CMK (cell line): ENCODE measurements around the gene GNG7.
"Not testable (repeated sequence)": the region's sequence is repeated elsewhere in the genome, so short reads cannot be mapped to it uniquely, and the experiment has no call there.

Experiments used
- DNase-seq: peaks from one replicate; pipeline ENCODE4 v3.0.0-alpha.2; 2010; ENCODE audit warnings: low read depth

GNG7 gene

DNA sequence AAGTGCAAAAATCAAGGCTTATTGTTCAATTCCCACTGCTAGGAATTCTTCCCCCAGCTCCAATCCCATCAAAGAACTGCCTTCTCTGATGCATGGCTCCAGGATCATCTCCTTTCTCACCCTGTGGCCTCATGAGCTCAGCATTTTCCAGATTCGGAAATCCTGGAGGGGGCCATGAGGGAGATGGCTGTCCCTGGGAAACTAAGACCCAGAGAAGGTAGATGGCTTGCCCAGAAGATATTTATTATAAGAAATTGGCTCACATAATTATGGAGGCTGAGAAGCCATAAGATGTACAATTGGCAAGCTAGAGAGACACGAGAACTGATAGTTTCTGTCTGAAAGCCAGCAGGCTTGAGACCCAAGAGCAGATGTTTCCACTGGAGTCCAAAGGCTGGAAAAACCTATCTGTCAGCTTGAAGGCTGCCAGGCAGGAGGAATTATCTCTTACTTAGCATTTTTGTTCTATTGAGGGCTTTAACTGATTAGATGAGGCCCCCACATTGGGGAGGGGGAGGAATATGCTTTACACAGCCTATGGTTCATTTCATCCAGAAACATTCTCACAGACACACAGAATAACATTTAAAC, 168.0 kb downstream of the GNG7 start:
- no peak for DNase-seq

DNA sequence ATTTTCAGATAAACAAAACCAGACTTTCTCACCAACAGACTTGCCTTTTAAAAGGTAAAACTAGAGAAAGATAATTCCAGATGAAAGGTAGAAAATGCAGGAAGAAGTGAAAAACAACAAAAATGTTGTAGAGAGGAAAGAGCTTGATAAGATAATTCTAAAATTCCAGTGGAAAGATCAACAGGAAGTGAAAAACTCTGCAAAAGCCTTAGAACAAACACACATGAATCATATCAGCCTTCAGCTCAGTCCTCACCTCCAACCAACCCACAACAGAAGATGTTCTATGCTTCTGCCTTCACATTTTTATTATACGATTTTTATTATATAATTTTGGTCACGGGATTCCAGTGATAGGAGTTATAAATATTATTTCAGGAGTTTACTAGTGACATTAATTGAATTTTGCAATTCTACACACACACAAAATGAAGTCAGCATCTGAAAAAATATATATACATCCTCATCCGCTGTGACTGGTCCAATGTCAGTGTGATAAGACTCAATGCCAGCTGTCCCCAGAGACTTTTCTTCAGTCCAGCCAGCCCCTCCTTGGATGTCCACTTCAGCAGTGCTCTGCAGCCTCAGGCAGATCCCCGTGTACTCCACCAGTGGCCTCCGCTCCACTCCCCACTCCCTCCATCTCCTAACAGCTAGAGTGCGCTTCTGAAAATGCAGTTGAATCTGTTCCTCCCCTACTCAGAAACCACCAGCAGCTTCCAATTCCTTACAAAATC, 168.6 kb downstream of the GNG7 start:
- no peak for DNase-seq

DNA sequence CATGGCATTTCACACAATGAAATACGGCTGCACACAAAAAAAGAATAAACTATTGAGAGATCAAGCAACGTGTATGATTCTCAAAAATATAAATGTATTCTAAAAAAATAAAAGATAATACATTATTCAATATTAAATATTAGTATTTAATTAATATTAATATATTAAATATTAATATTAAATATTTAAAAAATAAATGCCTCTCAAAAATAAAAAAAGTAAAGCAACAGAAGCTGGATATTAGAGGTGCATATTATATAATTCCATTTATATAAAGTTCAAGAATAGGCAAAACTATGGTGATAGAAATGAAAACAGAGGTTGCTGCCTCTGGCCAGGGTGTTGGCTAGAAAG, 169.4 kb downstream of the GNG7 start:
- no peak for DNase-seq

DNA sequence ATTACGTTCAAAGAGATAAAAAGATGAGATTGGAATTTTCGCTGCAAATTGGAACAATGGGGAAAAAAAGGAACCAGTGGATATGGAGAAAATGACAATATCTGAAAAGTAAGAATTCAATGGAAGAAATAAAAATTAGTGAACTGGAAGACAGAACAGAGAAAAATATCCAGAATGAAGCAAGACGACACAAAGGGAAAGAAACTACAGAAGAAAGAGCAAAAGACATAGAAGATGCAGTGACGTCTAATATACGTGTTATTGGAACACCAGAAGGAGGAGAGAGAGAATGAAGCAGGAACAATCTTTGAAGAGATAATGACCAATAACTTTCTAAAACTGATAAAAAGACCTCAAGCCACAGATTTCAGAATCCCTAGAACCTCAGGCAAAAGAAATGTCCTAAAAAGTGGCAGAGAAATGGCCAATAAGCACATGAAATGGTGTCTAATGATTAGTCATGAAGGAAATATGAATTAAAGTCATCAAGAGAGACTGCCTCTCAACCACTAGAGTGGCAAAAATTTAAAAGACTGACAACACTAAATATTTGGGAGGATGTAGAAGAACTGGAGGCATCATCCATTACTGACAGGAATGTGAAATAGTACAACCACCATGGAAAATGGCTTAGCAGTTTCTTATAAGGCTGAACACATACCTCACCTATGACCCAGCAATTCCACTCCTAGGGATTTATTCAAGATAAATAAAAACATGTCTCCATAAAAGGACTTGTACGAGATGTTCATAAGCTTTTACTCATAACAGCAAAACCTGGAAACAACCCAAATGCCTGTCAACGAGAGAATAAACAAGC, 170.0 kb downstream of the GNG7 start:
- DNase-seq = no peak

DNA sequence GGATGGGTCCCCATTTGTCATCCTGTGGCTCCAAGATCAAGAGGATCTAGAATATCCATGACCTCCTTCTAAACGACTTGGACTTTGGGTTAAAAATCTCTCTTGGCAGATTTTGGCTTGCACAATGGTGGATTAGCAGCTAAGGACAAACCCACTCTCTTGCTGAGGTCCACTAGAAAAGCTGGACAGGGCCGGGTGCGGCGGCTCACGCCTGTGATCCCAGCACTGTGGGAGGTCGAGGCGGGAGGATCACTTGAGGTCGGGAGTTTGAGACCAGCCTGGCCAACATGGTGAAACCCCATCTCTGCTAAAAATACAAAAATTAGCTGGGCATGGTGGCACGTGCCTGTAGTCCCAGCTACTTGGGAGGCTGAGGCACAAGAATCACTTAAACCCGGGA, 172.6 kb downstream of the GNG7 start:
- DNase-seq = not testable (repeated sequence)

DNA sequence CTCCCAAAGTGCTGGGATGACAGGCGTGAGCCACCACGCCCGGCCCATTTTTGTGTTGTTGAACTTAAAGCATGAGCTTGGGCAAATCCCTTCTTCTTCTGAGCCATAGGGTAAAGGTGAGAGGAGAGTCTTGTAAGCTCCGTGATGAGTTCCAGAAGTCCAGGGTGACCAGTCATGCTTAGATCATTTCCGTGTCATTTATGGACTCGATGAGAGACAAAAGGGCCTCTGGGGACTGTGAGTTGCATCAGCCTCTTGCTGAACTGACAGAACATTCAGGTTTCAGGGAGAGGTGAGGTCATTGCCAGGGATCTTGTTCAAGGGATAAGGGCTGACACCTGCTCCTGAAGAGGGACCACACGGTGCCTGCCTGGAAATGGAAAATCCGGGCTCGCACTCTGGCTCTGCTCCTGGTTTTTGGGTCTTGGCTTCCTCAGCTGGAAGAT, 173.0 kb downstream of the GNG7 start:
- no peak for DNase-seq

DNA sequence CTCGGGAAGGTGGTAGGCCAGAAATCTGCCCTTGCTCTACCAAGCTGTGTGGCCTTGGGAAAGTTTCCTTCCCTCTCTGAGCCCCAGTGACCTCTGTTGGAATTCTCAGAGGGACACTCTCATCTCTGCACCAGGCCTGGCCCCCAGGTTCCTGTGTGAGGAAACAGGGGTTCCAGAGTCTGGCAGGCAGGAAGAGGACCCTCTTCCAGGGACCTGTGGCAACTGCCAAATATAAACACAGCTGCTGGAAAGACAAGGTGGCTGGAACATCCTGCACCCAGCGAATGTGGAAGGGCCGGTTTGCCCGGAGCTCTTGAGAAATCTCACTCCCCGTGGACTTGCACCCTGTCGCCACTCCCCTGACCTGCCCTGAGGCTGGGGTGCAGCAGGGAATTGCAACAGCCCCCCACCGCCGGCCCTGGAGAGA, 173.8 kb downstream of the GNG7 start:
- no peak for DNase-seq

DNA sequence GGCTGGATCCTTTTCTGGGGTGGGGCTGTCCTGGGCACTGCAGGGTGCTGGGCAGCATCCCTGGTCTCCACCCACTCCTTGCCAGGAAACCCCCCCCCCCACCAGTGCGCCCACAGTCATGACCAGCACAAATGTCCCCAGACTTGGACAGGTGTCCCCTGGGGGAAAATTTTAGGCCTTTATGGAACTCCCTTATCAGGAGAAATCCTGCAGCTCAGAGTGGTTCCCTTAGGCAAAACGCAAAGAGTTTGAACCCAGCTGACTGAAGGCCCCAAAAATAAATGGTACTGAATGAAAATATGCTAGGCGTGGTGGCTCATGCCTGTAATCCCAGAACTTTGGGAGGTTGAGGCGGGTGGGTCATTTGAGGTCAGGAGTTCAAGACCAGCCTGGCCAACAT, 174.8 kb downstream of the GNG7 start:
- no peak for DNase-seq

DNA sequence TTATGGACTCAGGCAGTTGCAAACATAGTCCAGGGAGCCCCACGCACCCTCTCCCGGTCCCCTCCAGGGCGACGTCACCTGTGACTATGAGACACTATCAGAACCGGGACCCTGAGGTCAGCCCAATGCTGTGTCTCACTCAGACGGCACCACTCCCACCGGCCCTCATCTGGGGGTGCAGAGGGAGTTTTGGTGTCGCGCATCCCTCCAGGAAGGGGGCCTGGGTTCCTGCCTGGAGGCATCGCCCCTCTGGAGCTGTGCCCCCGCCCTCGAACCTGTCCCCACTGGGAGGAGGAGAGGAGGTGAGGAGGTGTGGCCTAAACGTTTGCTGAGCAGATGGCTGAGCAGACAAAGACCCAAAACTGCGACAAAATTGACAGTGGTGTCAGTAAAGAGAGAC, 175.3 kb downstream of the GNG7 start:
- DNase-seq = no peak

DNA sequence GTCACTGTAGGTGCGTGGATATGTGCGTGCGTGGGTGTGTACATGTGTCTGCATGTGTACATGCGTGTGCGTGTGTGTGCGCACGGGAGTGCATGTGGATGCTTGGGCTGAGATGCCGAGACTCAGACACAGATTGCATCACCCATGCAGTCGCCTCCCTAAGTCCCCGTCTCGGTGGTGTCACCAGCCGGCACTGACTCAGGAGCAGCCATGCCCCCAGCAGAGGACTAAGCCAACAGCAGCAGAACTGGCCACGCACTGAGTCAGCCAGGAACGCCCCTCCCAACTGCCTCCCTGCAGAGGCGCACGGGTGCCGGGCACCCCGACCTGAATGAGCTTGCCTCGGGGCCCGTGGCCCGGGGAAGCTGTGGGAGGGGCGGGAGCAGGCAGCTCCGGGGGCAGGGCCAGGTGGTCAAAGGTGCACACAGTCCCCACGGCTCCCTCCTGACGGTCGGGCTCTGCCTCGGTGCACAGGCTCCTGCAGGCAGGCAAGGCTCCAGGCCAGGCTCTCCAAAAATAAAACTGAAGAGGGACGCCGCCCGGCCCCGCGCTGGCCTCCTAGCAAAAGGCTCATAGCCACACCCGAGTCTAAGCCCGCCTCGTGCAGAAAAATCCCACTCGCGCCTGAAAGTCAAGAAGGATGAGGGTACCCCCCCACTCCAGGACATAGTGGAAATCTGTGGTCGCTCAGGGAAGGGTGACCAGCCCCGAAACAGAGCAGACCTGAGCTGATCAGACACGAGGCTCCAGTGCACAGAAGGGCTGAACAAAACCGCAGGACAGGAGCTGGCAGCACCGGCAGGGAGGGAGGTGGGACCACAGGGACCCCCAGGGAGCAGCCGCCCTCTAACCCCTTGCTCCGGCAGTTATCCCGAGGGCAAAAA, 177.4 kb downstream of the GNG7 start:
- DNase-seq = no peak

DNA sequence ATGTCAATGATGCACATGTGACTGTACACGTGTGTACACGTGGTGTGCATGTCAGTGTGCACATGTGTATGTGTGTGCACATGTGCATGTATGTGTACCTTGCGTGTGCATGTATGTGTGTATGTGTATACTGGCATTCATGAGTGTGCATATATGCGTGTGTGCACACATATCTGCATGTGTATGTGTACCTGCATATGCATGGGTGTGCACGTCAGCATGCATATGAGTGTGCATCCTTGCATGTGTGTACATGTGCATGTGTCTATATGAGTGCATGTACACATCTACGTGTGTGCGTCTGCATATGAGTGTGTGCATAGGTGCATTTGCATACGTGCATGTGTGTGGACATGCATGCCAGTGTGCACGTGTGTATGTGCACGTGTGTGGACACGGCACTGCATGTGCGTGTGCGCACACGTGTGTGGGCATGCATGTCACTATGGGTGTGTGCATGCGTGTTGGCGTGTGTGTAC, 178.1 kb downstream of the GNG7 start:
- no peak for DNase-seq

DNA sequence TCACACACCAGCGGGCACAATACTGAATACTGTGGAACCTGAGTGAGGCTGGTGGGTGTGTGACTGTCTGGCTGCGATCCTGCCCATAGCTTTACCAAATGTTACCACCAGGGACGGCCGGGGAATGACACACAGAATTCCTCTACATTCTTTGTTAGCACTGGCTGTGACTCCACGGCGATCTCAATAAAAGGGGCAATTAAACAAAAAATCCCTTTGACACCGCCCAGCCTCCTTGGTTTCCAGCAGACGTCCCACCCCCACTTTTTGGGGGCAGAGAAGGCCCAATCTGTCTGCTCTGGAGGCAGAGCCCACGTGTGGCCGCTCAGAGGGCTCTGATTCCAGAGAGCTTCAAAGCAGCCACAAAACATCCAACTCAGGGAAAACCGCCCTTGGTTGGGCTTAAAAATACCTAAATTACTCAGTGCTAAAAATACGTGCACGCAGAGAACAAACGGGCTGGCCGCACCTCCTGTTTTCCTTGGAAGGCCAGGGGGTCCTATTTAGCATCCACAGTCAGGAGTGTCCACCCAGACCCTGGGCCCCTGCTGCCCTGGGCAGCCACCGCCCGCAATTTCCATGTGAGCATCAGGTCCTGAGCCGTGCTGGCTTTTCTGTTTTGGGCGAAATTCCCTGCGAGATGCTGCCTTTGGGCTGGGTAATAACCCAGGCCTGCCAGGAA, 178.7 kb downstream of the GNG7 start:
- no peak for DNase-seq

DNA sequence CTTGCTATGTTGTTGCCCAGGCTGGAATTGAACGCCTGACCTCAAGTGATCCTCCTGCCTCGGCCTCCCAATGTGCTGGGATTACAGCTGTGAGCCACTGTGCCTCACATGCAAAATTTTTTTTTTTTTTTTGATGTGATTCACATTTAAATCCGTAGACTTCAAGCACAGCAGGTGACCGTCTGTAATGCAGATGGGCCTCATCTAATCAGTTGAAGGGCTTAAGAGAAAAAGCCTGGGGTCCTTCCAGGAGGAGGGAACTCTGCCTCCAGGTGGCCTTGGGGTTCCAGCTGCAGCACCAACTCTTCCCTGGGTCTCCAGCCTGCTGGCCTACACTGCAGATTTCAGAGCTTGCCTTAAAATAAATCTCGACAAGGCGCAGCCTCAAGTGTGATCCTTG, 183.0 kb downstream of the GNG7 start:
- DNase-seq = no peak

DNA sequence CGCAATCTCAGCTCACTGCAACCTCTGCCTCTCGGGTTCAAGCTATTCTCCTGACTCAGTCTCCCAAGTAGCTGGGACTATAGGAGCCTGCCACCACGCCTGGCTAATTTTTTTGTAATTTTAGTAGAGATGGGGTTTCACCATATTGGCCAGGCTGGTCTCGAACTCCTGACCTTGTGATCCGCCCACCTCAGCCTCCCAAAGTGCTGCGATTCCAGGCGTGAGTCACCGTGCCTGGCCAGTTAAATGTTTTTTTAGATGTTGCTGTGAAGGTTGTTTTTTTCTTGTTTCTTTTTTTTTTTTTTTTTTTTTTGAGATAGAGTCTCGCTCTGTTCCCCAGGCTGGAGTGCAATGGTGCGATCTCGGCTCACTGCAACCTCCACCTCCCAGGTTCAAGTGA, 183.6 kb downstream of the GNG7 start:
- not testable (repeated sequence) for DNase-seq

DNA sequence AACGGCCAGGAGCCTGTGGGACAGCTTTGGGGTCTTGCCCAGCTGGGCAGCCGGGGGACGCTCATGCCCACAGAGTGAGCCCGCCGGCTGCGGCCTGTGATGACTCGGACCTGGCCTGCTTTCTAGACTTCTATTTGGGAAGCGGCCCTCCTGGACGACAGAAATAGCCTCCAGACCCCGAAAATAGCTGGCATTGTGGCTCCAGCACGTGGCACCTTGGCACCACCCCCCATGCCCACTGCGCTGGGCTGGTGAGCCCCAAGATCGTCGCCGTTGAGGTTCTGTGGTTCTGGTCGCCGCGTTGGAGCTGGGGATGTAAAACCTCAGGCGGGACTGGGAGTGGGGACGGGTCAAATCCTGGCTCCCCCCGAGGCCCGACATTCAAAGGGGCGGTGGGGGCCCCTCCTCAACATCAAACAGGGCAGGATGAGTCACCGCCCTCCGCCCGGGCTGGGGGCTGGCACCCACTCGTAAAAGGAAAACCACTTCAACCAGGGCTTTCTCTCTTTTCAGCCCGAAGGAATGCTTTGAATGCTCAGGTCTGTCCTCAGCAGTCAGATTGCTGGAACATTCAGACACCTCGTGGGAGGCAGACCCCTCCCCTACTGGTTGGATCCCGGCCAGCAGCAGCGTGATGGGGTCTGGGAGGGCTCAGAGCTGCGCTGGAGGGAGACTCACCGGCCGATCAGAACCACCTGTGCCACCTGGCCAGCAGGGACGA, 184.5 kb downstream of the GNG7 start:
- no peak for DNase-seq

DNA sequence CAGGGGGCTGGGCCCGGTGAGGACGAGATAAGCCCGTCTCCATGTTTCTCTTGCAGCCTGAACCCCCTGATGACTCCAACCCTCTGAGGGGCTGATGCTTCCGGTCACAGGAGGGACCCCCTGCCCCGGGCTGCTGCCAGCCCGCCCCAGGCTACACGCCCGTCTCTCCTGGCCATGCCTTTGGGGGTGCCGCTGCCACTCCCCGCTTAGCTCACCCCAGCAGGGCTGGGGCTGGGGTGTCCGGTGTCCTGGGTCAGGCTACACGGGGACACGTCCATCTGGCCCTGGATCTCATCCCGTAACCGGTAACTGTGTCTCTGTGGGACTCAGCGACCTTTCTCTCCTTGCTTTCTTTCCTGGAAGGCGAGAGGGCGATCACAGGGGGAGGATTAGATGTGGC, 185.8 kb downstream of the GNG7 start:
- DNase-seq = no peak

DNA sequence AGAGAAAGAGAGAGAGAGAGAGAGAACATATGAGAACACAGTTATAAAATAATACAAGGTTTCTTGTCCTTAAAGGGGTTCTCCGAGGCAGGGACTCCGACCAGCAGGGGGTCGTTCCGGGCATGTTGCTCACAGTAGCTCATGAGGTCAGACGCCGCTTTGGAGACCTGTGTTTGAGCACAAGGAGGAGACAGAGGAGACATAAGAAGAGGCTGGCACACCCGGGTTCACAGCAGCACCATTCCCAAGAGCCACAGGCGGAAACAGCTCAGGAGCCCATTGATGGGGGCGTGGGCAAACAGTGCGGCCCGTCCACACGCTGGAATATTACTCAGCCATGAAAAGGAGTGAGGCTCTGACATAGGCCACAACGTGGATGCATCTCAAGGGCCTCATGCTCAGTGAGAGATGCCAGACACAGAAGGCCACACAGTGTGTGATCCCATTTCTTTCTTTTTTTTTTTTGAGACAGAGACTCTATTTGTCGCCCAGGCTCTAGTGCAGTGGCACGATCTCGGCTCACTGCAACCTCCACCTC, 187.4 kb downstream of the GNG7 start:
- DNase-seq = no peak

DNA sequence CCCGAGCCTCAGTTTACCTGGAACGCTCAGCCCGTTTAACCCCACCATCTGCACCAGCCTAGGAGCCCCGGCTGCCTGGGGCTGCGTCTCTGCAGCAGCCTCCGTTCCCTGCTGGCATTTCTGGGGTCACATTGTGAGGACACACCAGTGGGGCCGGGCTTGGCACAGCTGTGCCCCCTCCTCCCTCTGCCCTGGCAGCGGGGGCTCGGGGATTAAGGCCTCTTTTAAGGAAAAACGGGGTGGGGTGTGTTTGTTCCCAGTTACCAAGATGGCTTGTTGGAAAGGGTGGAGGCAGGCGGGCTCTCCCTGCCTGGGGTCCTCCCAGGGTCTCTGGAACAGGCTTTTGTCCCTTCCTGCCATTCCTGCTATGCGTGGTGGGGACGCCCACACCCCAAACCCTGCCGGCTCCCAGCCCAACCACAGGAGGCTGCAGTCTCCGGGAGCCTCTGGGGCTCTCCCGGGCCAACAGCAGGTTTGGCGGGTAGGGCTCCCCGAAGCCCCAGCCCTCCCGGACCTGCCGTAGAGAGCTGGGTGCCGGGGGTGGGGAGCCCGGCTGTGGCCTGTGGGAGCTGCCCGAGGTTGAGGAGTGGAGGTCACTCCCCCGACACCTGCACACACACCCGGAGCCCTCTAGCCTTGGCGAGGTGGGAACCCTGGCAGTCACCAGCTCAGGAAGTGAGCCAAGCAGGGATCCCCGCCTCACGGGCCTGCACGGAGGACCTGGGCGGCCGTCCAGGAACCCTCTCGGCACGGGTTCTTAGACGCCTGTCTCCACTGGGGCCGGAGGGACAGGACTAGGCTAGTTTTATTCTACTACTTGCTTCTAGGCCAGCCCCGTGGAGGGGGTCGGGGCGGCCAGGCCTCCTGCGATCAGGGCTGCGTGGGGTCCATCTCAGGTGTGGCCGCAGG, 189.7 kb downstream of the GNG7 start:
- DNase-seq = no peak

DNA sequence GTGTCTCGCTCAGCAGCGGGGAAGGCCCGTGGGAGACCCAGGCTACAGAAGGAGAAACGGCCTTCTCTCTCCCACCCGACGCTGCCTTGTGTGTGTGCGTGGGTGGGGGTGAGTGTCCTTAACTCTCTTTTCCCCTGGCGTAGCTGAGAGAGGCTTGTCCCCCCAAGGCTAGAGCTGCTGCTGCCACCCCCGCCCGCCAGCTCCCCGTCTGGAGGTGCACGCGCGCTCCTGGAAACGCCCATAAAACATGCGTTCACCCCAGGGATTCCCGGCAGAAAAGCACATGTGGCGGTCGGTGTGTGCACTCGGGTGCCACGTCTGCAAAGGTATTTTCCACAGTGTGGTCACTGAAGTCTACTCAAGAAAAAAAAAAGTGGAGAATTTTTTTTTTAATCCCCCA, 190.5 kb downstream of the GNG7 start:
- no peak for DNase-seq
